ENCODE data around the gene HOXB3.

DNA sequence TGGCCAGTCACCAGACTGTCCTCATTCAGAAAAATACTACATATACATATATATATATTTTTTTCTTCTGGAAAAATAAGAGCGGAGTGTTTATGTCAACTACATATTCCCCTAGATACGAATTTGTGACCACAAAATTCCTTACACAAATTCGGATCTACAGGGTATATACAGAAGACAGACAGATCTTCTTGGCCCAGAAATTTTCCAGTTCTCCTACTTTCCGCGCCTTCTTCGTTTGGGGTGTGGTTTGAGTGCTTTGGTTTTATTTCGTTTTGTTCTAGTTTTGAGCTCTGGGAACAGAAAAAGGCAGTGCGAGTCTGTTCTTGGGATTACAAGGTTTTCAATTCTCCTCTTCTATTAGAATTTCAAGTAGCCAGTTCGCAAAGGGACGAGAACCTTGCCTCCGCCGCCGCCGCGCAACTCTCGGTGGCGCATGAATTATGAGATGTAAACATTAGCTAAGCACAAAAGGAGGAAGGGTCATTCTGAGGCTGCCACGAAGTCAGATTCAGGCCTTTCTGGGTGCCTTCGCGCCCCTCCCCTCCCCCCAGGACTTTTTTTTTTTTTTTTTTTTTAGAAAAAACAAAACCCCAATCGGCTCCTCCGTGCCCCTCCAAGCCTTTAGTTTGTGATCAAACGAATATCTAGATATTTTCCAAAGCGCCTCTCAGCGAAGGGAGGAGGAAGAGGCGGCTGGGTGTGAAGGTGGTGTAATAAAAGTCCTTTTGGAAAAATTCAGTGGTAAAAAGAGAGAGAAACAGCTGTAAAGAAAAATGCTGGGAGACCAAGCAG lies 10.1 kb downstream of the HOXB3 start:
- TF ChIP-seq, protein P1, sequence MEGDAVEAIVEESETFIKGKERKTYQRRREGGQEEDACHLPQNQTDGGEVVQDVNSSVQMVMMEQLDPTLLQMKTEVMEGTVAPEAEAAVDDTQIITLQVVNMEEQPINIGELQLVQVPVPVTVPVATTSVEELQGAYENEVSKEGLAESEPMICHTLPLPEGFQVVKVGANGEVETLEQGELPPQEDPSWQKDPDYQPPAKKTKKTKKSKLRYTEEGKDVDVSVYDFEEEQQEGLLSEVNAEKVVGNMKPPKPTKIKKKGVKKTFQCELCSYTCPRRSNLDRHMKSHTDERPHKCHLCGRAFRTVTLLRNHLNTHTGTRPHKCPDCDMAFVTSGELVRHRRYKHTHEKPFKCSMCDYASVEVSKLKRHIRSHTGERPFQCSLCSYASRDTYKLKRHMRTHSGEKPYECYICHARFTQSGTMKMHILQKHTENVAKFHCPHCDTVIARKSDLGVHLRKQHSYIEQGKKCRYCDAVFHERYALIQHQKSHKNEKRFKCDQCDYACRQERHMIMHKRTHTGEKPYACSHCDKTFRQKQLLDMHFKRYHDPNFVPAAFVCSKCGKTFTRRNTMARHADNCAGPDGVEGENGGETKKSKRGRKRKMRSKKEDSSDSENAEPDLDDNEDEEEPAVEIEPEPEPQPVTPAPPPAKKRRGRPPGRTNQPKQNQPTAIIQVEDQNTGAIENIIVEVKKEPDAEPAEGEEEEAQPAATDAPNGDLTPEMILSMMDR (IDR thresholded peaks at IDR 0.05), result no peak
- TF ChIP-seq POLR2A (IDR thresholded peaks at IDR 0.05; ENCODE audit: low read depth), result no peak
- no peak for TF ChIP-seq POLR2AphosphoS5 (IDR thresholded peaks at IDR 0.05)
